ENCODE results near the gene GAB3.
A peak's percentile ranks its signal among the peaks of the same experiment; 100 is the strongest.

Gene GAB3, protein sequence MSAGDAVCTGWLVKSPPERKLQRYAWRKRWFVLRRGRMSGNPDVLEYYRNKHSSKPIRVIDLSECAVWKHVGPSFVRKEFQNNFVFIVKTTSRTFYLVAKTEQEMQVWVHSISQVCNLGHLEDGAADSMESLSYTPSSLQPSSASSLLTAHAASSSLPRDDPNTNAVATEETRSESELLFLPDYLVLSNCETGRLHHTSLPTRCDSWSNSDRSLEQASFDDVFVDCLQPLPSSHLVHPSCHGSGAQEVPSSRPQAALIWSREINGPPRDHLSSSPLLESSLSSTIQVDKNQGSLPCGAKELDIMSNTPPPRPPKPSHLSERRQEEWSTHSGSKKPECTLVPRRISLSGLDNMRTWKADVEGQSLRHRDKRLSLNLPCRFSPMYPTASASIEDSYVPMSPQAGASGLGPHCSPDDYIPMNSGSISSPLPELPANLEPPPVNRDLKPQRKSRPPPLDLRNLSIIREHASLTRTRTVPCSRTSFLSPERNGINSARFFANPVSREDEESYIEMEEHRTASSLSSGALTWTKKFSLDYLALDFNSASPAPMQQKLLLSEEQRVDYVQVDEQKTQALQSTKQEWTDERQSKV

DNA sequence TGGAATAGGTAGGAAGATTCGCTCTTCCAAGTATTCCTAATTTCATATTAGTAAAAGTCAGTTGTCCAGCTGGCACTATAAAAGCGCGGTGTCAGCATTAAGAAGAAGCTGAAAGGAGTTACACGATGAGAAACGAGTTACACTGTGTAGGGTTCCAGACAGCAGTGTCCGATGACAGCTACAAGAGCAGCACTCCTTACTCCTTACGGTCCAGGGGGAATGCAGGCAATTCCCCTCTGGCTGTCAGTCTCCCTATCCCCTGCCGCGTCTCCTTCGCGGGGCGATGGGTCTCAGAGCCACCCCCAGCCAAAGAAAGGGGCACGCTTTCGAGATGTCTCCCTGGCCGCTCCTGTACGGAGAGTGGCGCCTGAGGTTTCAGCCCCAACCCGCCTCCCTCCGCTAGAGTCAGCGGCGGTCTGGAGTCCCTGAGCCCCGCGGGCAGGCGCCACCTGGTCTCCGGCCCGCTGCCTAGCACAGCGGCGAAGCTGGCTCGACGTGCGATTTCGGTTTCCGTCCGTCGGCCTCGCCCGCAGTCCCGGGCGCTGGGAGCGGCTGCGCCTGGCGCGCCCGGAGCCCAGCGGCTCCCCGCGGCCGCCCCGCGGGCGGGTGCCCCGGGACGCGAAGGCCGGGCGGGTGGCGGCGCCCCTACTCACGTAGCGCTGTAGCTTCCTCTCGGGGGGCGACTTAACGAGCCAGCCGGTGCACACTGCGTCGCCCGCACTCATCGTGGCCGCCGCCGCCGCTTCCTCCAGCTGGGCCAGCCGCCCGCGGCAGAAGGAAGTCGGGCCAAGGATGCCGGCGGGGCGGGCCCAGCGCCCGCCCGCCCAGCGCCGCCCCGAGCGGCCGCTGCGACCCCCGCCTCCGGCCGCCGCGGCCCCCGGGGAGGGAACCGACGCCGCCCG is at the start of gene GAB3:
Gene GAB3 (minus strand): TSS at position 777 of the 902 bp plus-strand sequence. CDS start 52 bp downstream, at position 725.
- no peak for DNase-seq

DNA sequence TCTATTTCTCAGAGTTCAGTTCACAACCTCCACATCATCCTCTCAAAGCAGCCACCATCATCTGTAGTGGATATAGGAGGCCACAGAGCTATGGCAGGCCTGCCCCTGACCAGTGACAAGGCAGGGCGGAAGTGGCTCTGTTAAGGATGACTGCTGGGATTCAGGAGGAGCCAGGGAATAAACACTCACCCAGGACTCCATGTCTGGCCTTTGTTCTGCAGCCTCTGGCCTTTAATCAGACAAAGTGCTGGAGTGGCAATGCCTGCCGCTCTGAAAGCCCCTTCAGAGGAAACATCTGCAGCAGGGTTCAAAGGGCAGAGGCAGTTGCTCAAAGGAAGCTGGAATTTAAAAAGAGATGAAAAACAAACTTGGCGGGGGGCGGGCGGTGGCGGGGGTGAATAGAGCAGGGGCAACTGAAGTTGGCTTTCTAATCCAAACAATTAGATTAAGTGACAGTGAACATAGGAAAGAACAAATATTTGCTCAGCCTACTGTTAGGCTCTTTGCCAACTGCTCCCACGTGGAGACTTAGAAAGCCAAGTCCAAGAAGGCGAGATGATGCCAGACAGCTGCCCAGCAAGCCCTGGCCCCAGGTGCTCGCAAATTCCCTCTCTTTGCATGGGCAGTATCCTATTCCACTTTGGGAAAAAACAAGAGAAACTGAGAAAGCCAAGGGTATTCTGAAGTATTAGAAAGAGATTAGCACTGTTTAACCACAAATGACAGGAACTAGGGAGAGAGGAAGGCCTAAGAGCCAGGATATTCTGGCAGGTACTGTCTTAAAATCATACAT is 48.9 kb upstream of the GAB3 start:
- no peak for DNase-seq

GRCh38 chrX:154797006-154797405 is 46.1 kb upstream of the GAB3 start:
- DNase-seq = no peak

GRCh38 chrX:154795016-154795415 is 44.1 kb upstream of the GAB3 start:
- no peak for DNase-seq

- no peak for DNase-seq
Measured at GRCh38 chrX:154793084-154793795, 42.4 kb upstream of the GAB3 start.

- DNase-seq = no peak
Measured at GRCh38 chrX:154791939-154792338, 41.1 kb upstream of the GAB3 start.

DNA sequence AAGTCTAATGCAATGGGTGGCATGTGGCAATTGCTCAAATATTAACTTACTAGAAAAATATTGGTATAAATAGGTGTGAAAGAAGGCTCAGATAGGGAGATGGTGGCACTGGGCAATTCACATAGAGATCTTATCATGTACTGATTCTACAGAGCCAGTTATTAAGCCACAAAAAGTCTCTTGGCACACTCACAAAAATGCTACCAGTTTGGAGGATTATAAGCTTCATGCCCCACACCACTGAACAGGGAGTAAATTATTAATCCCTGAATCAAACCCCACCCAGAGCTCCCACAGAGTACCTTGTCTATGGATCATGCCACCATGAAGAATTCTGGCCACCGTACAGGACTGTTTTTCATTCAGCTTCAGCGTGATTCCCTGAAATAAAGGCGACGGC is 40.6 kb upstream of the GAB3 start:
- no peak for DNase-seq

- DNase-seq = no peak
Measured at GRCh38 chrX:154785716-154786115, 34.8 kb upstream of the GAB3 start.

DNA sequence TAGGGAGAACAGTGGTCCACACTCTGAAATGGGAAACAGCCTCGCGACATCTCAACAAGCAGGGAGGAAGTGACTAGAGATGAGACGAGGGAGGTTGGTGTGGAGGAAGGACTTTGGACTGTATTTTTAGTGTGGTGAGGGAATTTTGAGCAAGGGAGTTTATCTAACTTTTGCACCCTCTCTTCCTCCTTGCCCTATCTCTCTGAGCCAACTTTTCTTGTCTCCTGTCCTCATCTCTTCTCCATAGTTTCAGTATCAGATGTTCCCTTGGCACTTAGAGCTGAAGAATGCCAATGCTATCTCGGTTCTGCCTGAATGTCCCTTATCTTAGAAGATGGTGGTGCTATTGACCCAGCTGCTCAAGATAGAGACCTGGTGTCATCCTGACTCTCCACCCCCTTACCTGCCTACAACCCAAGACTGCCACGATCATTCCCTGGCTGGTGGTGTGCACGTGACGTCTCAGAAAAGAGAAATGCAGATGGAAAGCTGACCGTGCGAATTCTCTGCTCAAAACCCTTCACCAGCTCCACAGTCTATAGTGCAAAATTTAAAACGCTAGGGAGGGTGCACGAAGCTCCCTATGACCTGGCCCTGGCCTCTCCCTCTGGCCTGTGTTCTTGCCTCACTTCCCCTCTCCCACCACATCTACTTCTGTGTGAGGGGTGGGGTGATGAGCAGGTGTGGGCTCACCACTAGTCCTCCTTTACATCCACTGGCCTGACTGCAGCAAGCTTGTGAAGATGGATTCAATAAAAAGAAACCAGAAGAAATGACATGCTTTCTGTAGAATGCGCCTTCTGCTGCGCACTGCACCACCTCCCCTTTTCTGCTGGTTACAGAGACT is 33.5 kb upstream of the GAB3 start:
- no peak for DNase-seq

- no peak for DNase-seq
Measured at GRCh38 chrX:154780968-154781367, 30.1 kb upstream of the GAB3 start.

DNA sequence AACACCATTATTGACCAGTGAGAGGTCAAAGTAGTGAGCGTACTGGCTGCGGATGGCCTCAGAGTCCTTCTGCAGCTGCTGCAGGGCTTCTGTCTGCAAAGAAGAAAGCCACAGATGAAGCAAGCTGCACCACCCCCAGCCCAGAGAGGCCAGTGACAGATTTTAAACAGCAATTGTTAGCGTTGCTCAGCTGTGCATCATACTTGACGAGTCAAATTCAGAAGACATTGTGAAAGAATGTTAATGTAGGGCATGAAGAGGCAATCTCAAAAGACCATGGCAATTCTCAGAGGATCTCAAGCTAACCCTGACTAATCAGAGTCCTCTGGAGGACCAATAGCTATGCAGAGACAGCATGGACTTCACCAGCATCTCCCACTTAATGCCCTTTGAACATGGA is 28.4 kb upstream of the GAB3 start:
- no peak for DNase-seq

DNA sequence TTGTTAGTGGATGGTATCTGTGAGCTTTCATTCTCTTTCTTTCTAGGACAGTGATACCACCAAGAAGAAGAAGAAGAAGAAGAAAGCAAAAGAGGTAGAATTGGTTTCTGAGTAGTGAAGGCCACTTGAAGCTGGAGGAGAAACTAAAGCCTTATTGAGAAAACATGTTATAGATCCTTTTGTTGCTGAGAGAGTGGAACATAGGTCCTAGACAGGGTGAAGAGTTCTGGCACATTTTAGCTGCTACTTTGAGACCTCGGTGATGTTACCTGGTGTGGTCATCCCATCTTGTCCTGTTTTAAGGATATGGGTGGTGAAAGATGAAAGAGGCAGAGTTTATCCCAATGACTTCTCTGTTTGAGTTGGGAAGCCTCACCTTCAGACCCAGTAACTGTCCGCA is 25.9 kb upstream of the GAB3 start:
- no peak for DNase-seq

GRCh38 chrX:154775419-154776349 is 24.8 kb upstream of the GAB3 start:
- no peak for DNase-seq

DNA sequence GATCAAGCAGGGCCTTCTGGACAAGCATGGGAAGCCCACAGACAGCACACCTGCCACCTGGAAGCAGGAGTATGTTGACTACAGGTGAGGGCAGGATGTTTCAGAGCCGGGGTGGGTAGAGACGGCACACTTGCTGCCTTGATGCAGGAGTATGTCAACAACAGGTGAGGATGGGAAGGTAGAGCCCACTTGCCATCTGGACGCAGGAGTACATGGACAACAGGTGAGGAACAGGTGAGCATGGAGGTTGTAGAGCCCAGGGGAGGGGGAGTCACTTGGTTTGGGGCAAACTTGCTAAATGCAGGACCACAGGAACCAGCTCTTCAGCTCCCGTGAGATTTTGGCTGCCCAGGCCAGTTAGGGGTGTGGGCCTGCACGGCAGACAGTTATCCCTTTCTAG is 23.7 kb upstream of the GAB3 start:
- DNase-seq = no peak

DNA sequence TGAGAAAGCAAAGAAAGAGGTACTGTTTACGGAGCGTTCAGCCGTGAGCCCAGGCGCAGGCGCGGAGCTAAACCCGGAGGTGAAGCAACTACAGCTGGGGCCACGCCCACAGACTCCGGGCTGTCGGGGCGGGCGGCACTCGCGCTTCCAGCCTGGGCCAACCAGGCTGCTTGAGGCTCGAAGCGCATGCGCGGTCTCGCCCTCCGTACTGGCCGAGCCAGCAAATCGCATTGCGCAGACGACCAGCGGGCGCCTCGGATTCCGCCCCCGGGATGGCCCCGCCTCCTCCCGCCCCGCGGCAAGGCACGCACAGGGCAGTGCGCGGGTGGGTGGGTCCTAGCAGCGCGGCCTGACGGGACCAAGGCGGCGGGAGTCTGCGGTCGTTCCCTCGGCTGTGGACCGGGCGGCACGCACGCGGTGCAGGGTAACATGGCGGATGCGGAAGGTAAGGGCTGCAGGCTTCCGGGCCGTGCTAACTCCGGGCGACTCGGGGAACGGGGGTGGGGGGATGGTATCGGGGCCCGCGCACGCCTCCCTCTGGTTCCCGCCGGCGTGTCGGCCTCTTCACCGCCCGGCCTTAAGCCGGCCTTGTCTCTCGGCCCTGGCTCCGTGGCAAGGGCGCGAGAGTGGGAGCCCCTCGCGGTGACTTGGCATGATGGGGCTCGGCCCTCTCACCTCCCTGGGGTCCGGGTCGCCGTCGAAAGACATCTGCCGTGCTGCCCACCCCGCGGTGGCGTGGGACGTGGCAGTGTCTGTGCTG is 11.8 kb upstream of the GAB3 start, which contains the start of gene DKC1:
Gene DKC1 (plus strand): TSS at position 328 of the 760 bp plus-strand sequence. CDS start 102 bp downstream, at position 430.
- peak; percentile 98 for DNase-seq

GRCh38 chrX:154761977-154762536 is 11.2 kb upstream of the GAB3 start:
- no peak for DNase-seq

DNA sequence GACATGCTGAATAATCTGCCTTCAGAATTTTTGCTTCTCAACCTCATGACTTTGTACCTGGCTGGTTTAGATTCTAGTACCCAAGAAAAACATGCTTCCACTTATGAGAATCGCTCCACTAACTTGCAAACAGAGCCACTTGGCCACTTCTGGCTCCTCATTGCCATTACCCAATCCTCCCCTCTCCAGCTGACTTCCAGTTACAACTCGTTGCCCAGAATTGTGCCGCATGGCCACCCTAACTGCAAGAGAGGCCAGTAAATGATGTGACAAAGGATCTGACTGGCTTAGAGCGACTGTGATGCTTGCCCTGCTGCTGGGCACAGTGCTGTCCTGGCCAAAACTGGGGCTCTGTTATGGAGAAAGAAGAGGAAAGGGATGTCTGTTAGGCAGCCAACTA is 7.8 kb upstream of the GAB3 start:
- no peak for DNase-seq

DNA sequence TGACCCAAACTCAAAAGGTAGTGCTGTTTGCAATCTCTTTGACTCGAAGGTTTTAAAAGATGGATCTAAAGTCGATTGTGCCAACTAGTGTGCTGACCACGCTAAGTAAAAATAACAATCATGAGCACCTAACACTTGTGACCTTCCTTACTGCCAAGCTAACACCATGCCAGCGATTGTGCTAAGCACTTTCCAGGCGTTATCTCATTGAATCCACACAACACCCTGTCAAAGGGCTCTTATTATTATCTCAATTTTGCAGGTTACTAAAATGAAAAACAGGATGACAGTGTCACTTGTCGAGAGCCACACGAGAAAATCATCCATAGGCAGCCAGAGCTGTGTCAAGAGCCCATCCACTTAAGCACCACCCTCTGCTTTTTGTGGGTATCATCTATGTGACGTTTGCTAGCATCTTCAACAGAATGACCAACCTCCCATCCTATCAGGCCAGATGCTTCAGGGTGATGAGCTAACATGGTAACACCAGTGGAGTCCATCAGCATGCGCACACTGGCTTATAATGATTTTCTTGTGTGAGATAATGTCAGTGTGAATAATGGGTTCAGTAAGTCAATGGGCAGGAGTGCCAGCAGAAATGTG is 893 bp upstream of the GAB3 start:
- DNase-seq = no peak

Data from CD4-positive, alpha-beta T cell treated with Interleukin-15 for 1 hour (primary cell).